GM19351 (cell line): ENCODE data around the gene SAFB2.
"Not testable (repeated sequence)": the region's sequence is repeated elsewhere in the genome, so short reads cannot be mapped to it uniquely, and the experiment has no call there.

Experiments used
- ATAC-seq: cut with Tn5 transposase; IDR thresholded peaks from one replicate; pipeline ENCODE4 v1.9.1; 2021; ENCODE audit warnings: mild to moderate bottlenecking, moderate library complexity; ENCODE audit not compliant: unreplicated experiment

The SAFB2 gene

GRCh38 chr19:5608766-5609165, 13.8 kb downstream of the SAFB2 start:
- not testable (repeated sequence) for ATAC-seq

- ATAC-seq: no peak
Measured at GRCh38 chr19:5608291-5608690, 14.3 kb downstream of the SAFB2 start.

GRCh38 chr19:5607318-5608275, 15.0 kb downstream of the SAFB2 start:
- no peak for ATAC-seq

- no peak for ATAC-seq
Measured at GRCh38 chr19:5605362-5605761, 17.2 kb downstream of the SAFB2 start.

GRCh38 chr19:5603626-5604025, 18.9 kb downstream of the SAFB2 start:
- no peak for ATAC-seq

- ATAC-seq: no peak
Measured at GRCh38 chr19:5600797-5601196, 21.8 kb downstream of the SAFB2 start.

GRCh38 chr19:5595745-5596144, 26.8 kb downstream of the SAFB2 start:
- no peak for ATAC-seq

- ATAC-seq: no peak
Measured at GRCh38 chr19:5595129-5595528, 27.4 kb downstream of the SAFB2 start.

GRCh38 chr19:5594521-5594950, 28.0 kb downstream of the SAFB2 start:
- ATAC-seq: no peak

GRCh38 chr19:5593343-5594255, 29.0 kb downstream of the SAFB2 start:
- ATAC-seq: no peak

- ATAC-seq: no peak
Measured at GRCh38 chr19:5592531-5593342, 29.8 kb downstream of the SAFB2 start.

GRCh38 chr19:5591476-5591875, 31.1 kb downstream of the SAFB2 start:
- no peak for ATAC-seq

GRCh38 chr19:5590865-5591154, 31.8 kb downstream of the SAFB2 start:
- ATAC-seq: no peak

- no peak for ATAC-seq
Measured at GRCh38 chr19:5590151-5590864, 32.3 kb downstream of the SAFB2 start.

- ATAC-seq: no peak
Measured at GRCh38 chr19:5588906-5589676, 33.5 kb downstream of the SAFB2 start.

GRCh38 chr19:5588441-5588840, 34.1 kb downstream of the SAFB2 start:
- no peak for ATAC-seq

GRCh38 chr19:5587661-5588060, 34.9 kb downstream of the SAFB2 start:
- no peak for ATAC-seq

GRCh38 chr19:5587071-5587455, 35.5 kb downstream of the SAFB2 start:
- no peak for ATAC-seq

- ATAC-seq: no peak
Measured at GRCh38 chr19:5586300-5587070, 36.1 kb downstream of the SAFB2 start.
